NOMO-1 treated with DMSO at 0.1 percent for 48 hours (cell line): ENCODE data around the gene LRP5.
"Not testable (repeated sequence)": the region's sequence is repeated elsewhere in the genome, so short reads cannot be mapped to it uniquely, and the experiment has no call there.

Experiments used
- DNase-seq: peaks from one replicate; lab custom pipeline; 2025; ENCODE audit not compliant: unreplicated experiment; lab: John Stamatoyannopoulos, UW

The LRP5 gene

GRCh38 chr11:68282141-68282860 is 30.1 kb upstream of the LRP5 start:
- DNase-seq: peak; percentile 62

- no peak for DNase-seq
These were observed 29.5 kb upstream of the LRP5 start for GRCh38 chr11:68282861-68283230.

- DNase-seq: not testable (repeated sequence)
These were observed 27.8 kb upstream of the LRP5 start for GRCh38 chr11:68284588-68284987.

- no peak for DNase-seq
These were observed 25.0 kb upstream of the LRP5 start for GRCh38 chr11:68287419-68287818.

- DNase-seq: no peak
These were observed 22.9 kb upstream of the LRP5 start for GRCh38 chr11:68289456-68289855.

- peak; percentile 31 for DNase-seq
These were observed 18.7 kb upstream of the LRP5 start for GRCh38 chr11:68293708-68294107.

- DNase-seq: no peak
These were observed 17.1 kb upstream of the LRP5 start for GRCh38 chr11:68295271-68295670.

GRCh38 chr11:68295940-68296339 is 16.5 kb upstream of the LRP5 start:
- DNase-seq: no peak

GRCh38 chr11:68296344-68297051 is 15.9 kb upstream of the LRP5 start:
- DNase-seq: no peak

GRCh38 chr11:68297052-68297378 is 15.4 kb upstream of the LRP5 start:
- DNase-seq: no peak

- no peak for DNase-seq
These were observed 14.9 kb upstream of the LRP5 start for GRCh38 chr11:68297494-68297811.

GRCh38 chr11:68297812-68298658 is 14.4 kb upstream of the LRP5 start:
- peak; percentile 55 for DNase-seq

- DNase-seq: no peak
These were observed 13.5 kb upstream of the LRP5 start for GRCh38 chr11:68298659-68299516.

GRCh38 chr11:68299517-68299879 is 12.9 kb upstream of the LRP5 start:
- not testable (repeated sequence) for DNase-seq

GRCh38 chr11:68300076-68300830 is 12.1 kb upstream of the LRP5 start:
- no peak for DNase-seq

- no peak for DNase-seq
These were observed 10.1 kb upstream of the LRP5 start for GRCh38 chr11:68302256-68302655.

GRCh38 chr11:68302670-68303069 is 9.7 kb upstream of the LRP5 start:
- DNase-seq: no peak

- peak; percentile 75 for DNase-seq
These were observed 9.3 kb upstream of the LRP5 start for GRCh38 chr11:68303083-68303482.

- DNase-seq: no peak
These were observed 8.2 kb upstream of the LRP5 start for GRCh38 chr11:68303982-68304780.

GRCh38 chr11:68306636-68307035 is 5.8 kb upstream of the LRP5 start:
- DNase-seq: no peak
